Mesenchymal stem cell (in vitro differentiated cells and primary cell): ENCODE measurements around the gene ASTN2.
A peak's percentile ranks its signal among the peaks of the same experiment; 100 is the strongest.

ENCODE experiments used
- DNase-seq: peaks from one replicate; pipeline ENCODE4 v3.0.0-alpha.2; 2013
- H2AFZ ChIP-seq: one replicate; pipeline ENCODE4 v1.6.1; 2013; ENCODE audit warnings: low read depth, mild to moderate bottlenecking, control low read depth, inconsistent platforms, low read length, moderate library complexity
- H2AK5ac ChIP-seq: 2 replicates; pipeline ENCODE4 v1.6.1; 2013; ENCODE audit warnings: low read length, moderate library complexity, mild to moderate bottlenecking, inconsistent platforms; ENCODE audit not compliant: severe bottlenecking
- H2BK120ac ChIP-seq: one replicate; pipeline ENCODE4 v1.6.1; 2013; ENCODE audit warnings: low read depth, mild to moderate bottlenecking, inconsistent platforms, low read length, moderate library complexity
- H2BK12ac ChIP-seq, 2 experiments: one replicate each; pipeline ENCODE4 v1.6.1; 2013; ENCODE audit warnings: inconsistent platforms in 2 of 2, low read length in 2 of 2, mild to moderate bottlenecking in 2 of 2, moderate library complexity in 2 of 2, control low read depth in 1 of 2
- H2BK15ac ChIP-seq: one replicate; pipeline ENCODE4 v1.6.1; 2013; ENCODE audit warnings: mild to moderate bottlenecking, low read depth, inconsistent platforms; ENCODE audit not compliant: poor library complexity, severe bottlenecking
- H2BK5ac ChIP-seq: 2 replicates; pipeline ENCODE4 v1.6.1; 2013; ENCODE audit warnings: low read depth, mild to moderate bottlenecking, low read length, control low read depth, inconsistent platforms; ENCODE audit not compliant: poor library complexity, severe bottlenecking
- H3K14ac ChIP-seq, 2 experiments: one replicate each; pipeline ENCODE4 v1.6.1; 2013; ENCODE audit warnings: inconsistent platforms in 2 of 2, low read length in 2 of 2, control low read depth in 1 of 2, mild to moderate bottlenecking in 1 of 2, moderate library complexity in 1 of 2
- H3K18ac ChIP-seq, 2 experiments: one replicate each; pipeline ENCODE4 v1.6.1; 2013; ENCODE audit warnings: inconsistent platforms in 2 of 2, low read length in 2 of 2, control low read depth in 1 of 2, low read depth in 1 of 2, mild to moderate bottlenecking in 1 of 2
- H3K23ac ChIP-seq, 2 experiments: one replicate each; pipeline ENCODE4 v1.6.1; 2013; ENCODE audit warnings: inconsistent platforms in 2 of 2, low read length in 2 of 2, mild to moderate bottlenecking in 2 of 2, moderate library complexity in 2 of 2, control low read depth in 1 of 2
- H3K27ac ChIP-seq: 2 replicates; pipeline ENCODE4 v1.5.1; 2013; ENCODE audit warnings: mild to moderate bottlenecking, moderate library complexity, low read length, control low read depth, inconsistent platforms; ENCODE audit not compliant: poor library complexity, severe bottlenecking
- H3K27me3 ChIP-seq, 2 experiments: 2 replicates each; pipeline versions ENCODE4 v1.6.1 to v1.7.0; 2013; ENCODE audit warnings: low read length in 2 of 2, mild to moderate bottlenecking in 2 of 2, moderate library complexity in 2 of 2, control low read depth in 1 of 2, inconsistent platforms in 1 of 2; ENCODE audit not compliant: control insufficient read depth in 1 of 2, insufficient read depth in 1 of 2
- H3K36me3 ChIP-seq, 2 experiments: 2 replicates each; pipeline versions ENCODE4 v1.6.1 to v1.7.0; 2013; ENCODE audit warnings: low read length in 2 of 2, control low read depth in 1 of 2, inconsistent platforms in 1 of 2, low read depth in 1 of 2, mild to moderate bottlenecking in 1 of 2; ENCODE audit not compliant: insufficient read depth in 2 of 2, control insufficient read depth in 1 of 2
- H3K4ac ChIP-seq, 2 experiments: one replicate each; pipeline ENCODE4 v1.6.1; 2013; ENCODE audit warnings: inconsistent platforms in 2 of 2, low read length in 2 of 2, mild to moderate bottlenecking in 2 of 2, moderate library complexity in 2 of 2, control low read depth in 1 of 2, low read depth in 1 of 2
- H3K4me1 ChIP-seq: 2 replicates; pipeline ENCODE4 v1.6.1; 2013; ENCODE audit warnings: low read depth, low read length, control low read depth; ENCODE audit not compliant: control insufficient read depth, insufficient read depth
- H3K4me2 ChIP-seq: 2 replicates; pipeline ENCODE4 v1.6.1; 2013; ENCODE audit warnings: low read length, mild to moderate bottlenecking, inconsistent platforms; ENCODE audit not compliant: poor library complexity, severe bottlenecking
- H3K4me3 ChIP-seq, 2 experiments: 2 replicates each; pipeline versions ENCODE4 v1.5.1 to v1.7.0; 2013; ENCODE audit warnings: low read length in 2 of 2, mild to moderate bottlenecking in 2 of 2, control low read depth in 1 of 2, low read depth in 1 of 2; ENCODE audit not compliant: insufficient read depth in 1 of 2
- H3K79me1 ChIP-seq: replicated peaks from 2 replicates; pipeline ENCODE4 v1.6.1; 2013; ENCODE audit warnings: mild to moderate bottlenecking, control low read depth, low read length, inconsistent platforms; ENCODE audit not compliant: poor library complexity, severe bottlenecking
- H3K9ac ChIP-seq: 2 replicates; pipeline ENCODE4 v1.7.0; 2013; ENCODE audit warnings: mild to moderate bottlenecking, low read length, moderate library complexity
- H3K9me3 ChIP-seq: 2 replicates; pipeline ENCODE4 v1.7.0; 2013; ENCODE audit warnings: mild to moderate bottlenecking, low read length; ENCODE audit not compliant: control insufficient read depth
- H4K8ac ChIP-seq: one replicate; pipeline ENCODE4 v1.6.1; 2013; ENCODE audit warnings: inconsistent platforms, mild to moderate bottlenecking, low read length, moderate library complexity
- H4K91ac ChIP-seq: one replicate; pipeline ENCODE4 v1.6.1; 2013; ENCODE audit warnings: mild to moderate bottlenecking, low read length, inconsistent platforms
- WGBS: methylation state at CpG from one replicate; pipeline ENCODE4 v1.1.7; 2013; ENCODE audit warnings: mixed read lengths; 5-methylcytosine and 5-hydroxymethylcytosine counted together

Gene ASTN2

DNA sequence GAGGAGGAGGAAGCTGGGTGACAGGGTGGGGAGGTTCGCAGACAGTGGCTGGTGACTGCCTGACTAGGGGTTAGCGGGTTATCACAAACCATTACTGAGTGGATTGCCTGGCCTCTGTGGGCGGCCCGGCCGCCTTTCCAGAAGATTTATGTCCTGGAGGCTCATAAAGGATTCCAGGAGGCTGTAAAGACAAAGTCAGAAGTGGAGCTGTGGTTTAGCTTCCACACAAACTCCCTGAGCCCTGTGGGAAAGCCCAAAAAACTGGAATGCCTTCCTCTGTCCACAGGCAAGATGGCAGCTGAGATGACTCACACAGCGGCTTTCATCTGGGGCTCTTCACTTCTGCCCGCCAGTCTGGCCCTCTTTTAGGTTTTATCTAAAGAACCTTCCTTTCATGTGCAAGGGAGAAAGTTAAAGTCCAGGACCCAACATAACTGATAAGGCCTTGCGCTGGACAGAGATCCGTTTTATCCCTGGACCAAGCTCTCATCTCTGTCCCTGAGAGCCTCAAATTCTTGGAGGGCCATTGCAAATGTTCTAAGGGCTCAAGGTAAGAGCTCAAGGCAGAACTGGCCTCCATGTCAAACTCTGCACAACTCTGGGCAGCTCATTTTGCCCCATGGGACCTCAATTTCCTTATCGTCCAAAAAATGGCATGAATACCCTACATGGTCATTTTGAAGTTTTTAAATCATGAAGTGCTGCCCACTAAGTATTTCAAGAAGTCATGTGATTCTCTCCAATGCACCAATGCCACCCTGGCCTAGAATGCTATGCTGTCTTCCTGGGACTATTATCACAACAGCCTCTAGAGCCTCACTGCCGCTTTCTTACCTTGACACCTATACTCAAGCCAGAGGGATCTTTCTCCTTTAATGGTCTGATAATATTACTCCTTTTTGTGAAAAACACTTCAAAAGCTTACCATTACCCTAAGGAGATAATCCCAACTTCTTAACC, 977.2 kb downstream of the ASTN2 start:
- no peak overlapping the region for H2BK15ac ChIP-seq

GRCh38 chr9:116436121-116436520, 978.7 kb downstream of the ASTN2 start:
- no peak overlapping the region for H3K14ac ChIP-seq
- no peak overlapping the region for H3K27ac ChIP-seq
- H3K4me3 ChIP-seq = no peak overlapping the region
- WGBS = no CpG with 5 or more reads among the region's 1 CpG
- no peak overlapping the region for H2BK120ac ChIP-seq
- no peak overlapping the region for H3K9ac ChIP-seq
- no peaks in the 10 kb centered on the region for H3K79me1 ChIP-seq
- no peak overlapping the region for H3K23ac ChIP-seq
- no peak overlapping the region for H2BK15ac ChIP-seq
- H3K9me3 ChIP-seq = no peaks in the 10 kb centered on the region
- H2AFZ ChIP-seq = no peak overlapping the region
- H2AK5ac ChIP-seq = no peak overlapping the region
- no peak overlapping the region for H3K18ac ChIP-seq
- no peak overlapping the region for H4K91ac ChIP-seq
- no peaks in the 10 kb centered on the region for H3K27me3 ChIP-seq
- no peaks in the 10 kb centered on the region for H3K4me1 ChIP-seq
- H3K4ac ChIP-seq = no peak overlapping the region
- H2BK12ac ChIP-seq = no peak overlapping the region
- DNase-seq = no peak
- H3K36me3 ChIP-seq = peaks cover 0 to 27% of the 10 kb centered on the region in 2 experiments
- H2BK5ac ChIP-seq = no peak overlapping the region
- H3K4me2 ChIP-seq = no peak overlapping the region
- no peak overlapping the region for H4K8ac ChIP-seq

More for the DNA sequence above, 977.2 kb downstream of the ASTN2 start:
- Histone ChIP-seq H3K9ac (no peak overlapping the region), H2BK120ac (no peak overlapping the region), H4K8ac (no peak overlapping the region), H3K36me3 (peaks cover 0 to 35% of the 10 kb centered on the region in 2 experiments), H3K27me3 (no peaks in the 10 kb centered on the region), H2BK12ac (no peak overlapping the region), H2AK5ac (no peak overlapping the region), H3K23ac (no peak overlapping the region), H3K27ac (no peak overlapping the region), H4K91ac (no peak overlapping the region), H3K4me1 (no peaks in the 10 kb centered on the region), H3K4me3 (no peak overlapping the region), H3K4ac (no peak overlapping the region), H3K79me1 (no peaks in the 10 kb centered on the region), H3K18ac (peak overlapping the region; percentile 9 to 11), H2BK5ac (no peak overlapping the region), H2AFZ (no peak overlapping the region), H3K4me2 (no peak overlapping the region), H3K14ac (no peak overlapping the region), H3K9me3 (no peaks in the 10 kb centered on the region)
- 33% methylated on average over 10 of the region's 11 CpGs for WGBS
- peak; percentile 83 for DNase-seq

GRCh38 chr9:116435706-116436105, 979.2 kb downstream of the ASTN2 start:
- no peaks in the 10 kb centered on the region for H3K4me1 ChIP-seq

DNA sequence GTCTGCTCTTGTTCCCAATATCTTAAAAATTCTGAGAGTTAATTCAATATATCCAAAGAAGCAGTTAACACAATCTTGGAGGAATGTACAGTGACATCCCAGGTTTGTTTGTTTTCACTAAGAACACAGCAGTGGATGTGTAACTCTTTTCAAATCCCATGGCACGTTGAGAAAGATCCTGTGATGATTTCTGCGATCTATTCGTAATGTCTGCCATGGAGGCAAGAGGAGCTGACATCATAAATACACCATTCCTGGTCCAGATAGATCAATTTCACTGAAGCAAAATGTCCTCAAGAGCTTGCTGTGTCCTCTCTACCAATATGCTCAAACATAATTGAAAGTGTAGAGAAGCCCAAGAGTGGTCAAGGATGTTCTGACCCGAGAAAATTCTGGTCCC, 980.5 kb downstream of the ASTN2 start:
- no peak overlapping the region for H3K27ac ChIP-seq
- H3K36me3 ChIP-seq = peaks cover 0 to 11% of the 10 kb centered on the region in 2 experiments
- no peak overlapping the region for H2AK5ac ChIP-seq
- no peak overlapping the region for H4K8ac ChIP-seq
- 83% methylated on average over 4 of the region's 4 CpGs for WGBS
- no peaks in the 10 kb centered on the region for H3K4me1 ChIP-seq
- no peak overlapping the region for H3K18ac ChIP-seq
- H3K79me1 ChIP-seq = no peaks in the 10 kb centered on the region
- no peak overlapping the region for H2BK120ac ChIP-seq
- no peak overlapping the region for H3K4me3 ChIP-seq
- peak overlapping the region; percentile 39 for H2BK5ac ChIP-seq
- no peak overlapping the region for H3K4me2 ChIP-seq
- no peaks in the 10 kb centered on the region for H3K9me3 ChIP-seq
- H3K23ac ChIP-seq = no peak overlapping the region
- no peak overlapping the region for H4K91ac ChIP-seq
- H2BK15ac ChIP-seq = peak overlapping the region; percentile 57
- H3K4ac ChIP-seq = no peak overlapping the region
- no peak overlapping the region for H3K9ac ChIP-seq
- H2BK12ac ChIP-seq = no peak overlapping the region
- H3K14ac ChIP-seq = no peak overlapping the region
- no peaks in the 10 kb centered on the region for H3K27me3 ChIP-seq
- no peak for DNase-seq
- no peak overlapping the region for H2AFZ ChIP-seq

More at GRCh38 chr9:116435706-116436105, 979.2 kb downstream of the ASTN2 start:
- no peak overlapping the region for H2BK15ac ChIP-seq
- H4K91ac ChIP-seq = no peak overlapping the region
- no peak overlapping the region for H3K14ac ChIP-seq
- H2AFZ ChIP-seq = no peak overlapping the region
- no peak overlapping the region for H3K4ac ChIP-seq
- no peak overlapping the region for H3K9ac ChIP-seq
- no peak overlapping the region for H2AK5ac ChIP-seq
- no peak overlapping the region for H4K8ac ChIP-seq
- H3K79me1 ChIP-seq = no peaks in the 10 kb centered on the region
- H3K23ac ChIP-seq = no peak overlapping the region
- no peak overlapping the region for H2BK5ac ChIP-seq
- no peak for DNase-seq
- H3K4me2 ChIP-seq = no peak overlapping the region
- H3K27me3 ChIP-seq = no peaks in the 10 kb centered on the region
- H2BK12ac ChIP-seq = no peak overlapping the region
- H3K18ac ChIP-seq = no peak overlapping the region
- 78% methylated on average over 3 of the region's 4 CpGs for WGBS
- H3K36me3 ChIP-seq = peaks cover 0 to 25% of the 10 kb centered on the region in 2 experiments
- H3K9me3 ChIP-seq = no peaks in the 10 kb centered on the region
- no peak overlapping the region for H3K4me3 ChIP-seq
- no peak overlapping the region for H3K27ac ChIP-seq
- no peak overlapping the region for H2BK120ac ChIP-seq
